ENCODE data around the gene IL10RB. TPM values are rescaled to one million over a fixed set of nuclear protein-coding genes. Genes with fewer than 3 reads are reported as not detected.

The IL10RB gene
- total RNA-seq, 1 donor from 2014 or later = 32.9 TPM

- DNase-seq (ENCODE audit: low spot score) = no peak
Measured at GRCh38 chr21:33330726-33331125, 64.6 kb downstream of the IL10RB start.

- DNase-seq (ENCODE audit: low spot score) = no peak
Measured at GRCh38 chr21:33332143-33332542, 66.0 kb downstream of the IL10RB start.

GRCh38 chr21:33334191-33334590, 68.0 kb downstream of the IL10RB start:
- no peak for DNase-seq (ENCODE audit: low spot score)

GRCh38 chr21:33334824-33335223, 68.7 kb downstream of the IL10RB start:
- DNase-seq (ENCODE audit: low spot score) = no peak

GRCh38 chr21:33339135-33339534, 73.0 kb downstream of the IL10RB start:
- DNase-seq (ENCODE audit: low spot score) = no peak

- DNase-seq (ENCODE audit: low spot score) = no peak
Measured at GRCh38 chr21:33339918-33340317, 73.8 kb downstream of the IL10RB start.

GRCh38 chr21:33345751-33346238, 79.6 kb downstream of the IL10RB start:
- no peak for DNase-seq (ENCODE audit: low spot score)

Other genes starting within 250 kb of the IL10RB start
- gene OLIG2, start 240.4 kb upstream of the IL10RB start, total RNA-seq = not detected
- gene OLIG1, start 196.2 kb upstream of the IL10RB start, total RNA-seq = not detected
- gene IFNAR2, start 36.4 kb upstream of the IL10RB start, total RNA-seq = 55.2 TPM
- gene IFNAR1, start 58.6 kb downstream of the IL10RB start, total RNA-seq = 48.7 TPM
- gene IFNGR2, start 137.0 kb downstream of the IL10RB start, total RNA-seq = 59.0 TPM
- 84.5 TPM for gene TMEM50B, start 213.6 kb downstream of the IL10RB start, total RNA-seq
- 1.2 TPM for gene DNAJC28, start 225.3 kb downstream of the IL10RB start, total RNA-seq

All from ureter (tissue), 1 donor.